Astrocyte of the cerebellum (primary cell): ENCODE results near the gene DPYSL5.
A peak's percentile ranks its signal among the peaks of the same experiment; 100 is the strongest.

Experiments used
- DNase-seq: peaks from one replicate; pipeline ENCODE4 v3.0.0-alpha.2; 2011; ENCODE audit warnings: low read depth
- H3K4me3 ChIP-seq: 2 replicates; pipeline ENCODE4 v1.5.1; 2011; ENCODE audit warnings: mild to moderate bottlenecking, low read depth, low read length, moderate library complexity
- in situ Hi-C: cut with HindIII; loops from 2 replicates; pipeline ENCODE4 v1.10.0; 2017; ENCODE audit warnings: low sequenced_read_pairs
- TF ChIP-seq, protein P1 (sequence below): IDR thresholded peaks from 2 replicates; pipeline ENCODE4 v1.5.1; 2012; ENCODE audit warnings: low read length, low read depth, moderate library complexity, mild to moderate bottlenecking; ENCODE audit errors: missing control alignments

Gene DPYSL5

DNA sequence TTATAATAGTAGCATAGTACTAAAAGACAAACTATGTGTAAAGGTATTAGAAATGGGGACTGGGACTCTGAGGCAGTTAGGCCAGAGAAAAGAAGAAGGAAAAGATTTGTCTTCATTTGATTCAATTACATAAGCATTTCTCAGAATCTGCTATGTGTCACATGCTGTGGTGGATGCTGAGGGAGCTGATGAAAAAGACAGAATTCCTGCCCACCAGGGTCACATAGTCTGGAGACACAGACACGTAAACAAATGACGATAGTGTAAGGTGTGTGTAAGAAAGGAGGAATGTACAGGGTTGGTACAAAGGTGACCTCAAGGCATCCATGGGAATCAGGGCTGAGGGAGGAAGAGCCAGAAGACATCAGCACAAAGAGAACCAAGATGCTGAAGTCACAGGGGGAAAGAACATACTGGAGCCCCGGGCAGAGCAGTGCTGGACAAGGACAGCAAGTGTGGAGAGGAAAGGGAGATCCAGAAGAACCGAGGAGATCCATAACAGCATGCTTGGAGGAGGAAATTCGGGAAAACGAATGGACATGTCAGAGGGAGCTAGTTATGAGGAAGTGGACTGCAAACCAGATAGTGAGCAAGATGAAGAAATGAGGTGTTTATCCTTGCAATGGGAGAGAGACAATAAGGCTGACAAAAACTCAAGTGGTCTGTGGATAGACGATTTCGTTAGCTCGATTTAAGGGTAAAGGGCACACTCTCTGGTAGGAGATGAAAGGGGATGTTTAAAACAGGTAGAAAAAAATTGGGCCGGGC, 121.3 kb downstream of the DPYSL5 start:
- H3K4me3 ChIP-seq = no peak overlapping the region
- in situ Hi-C loops = no loop called here
- DNase-seq = no peak
- TF ChIP-seq, protein P1, sequence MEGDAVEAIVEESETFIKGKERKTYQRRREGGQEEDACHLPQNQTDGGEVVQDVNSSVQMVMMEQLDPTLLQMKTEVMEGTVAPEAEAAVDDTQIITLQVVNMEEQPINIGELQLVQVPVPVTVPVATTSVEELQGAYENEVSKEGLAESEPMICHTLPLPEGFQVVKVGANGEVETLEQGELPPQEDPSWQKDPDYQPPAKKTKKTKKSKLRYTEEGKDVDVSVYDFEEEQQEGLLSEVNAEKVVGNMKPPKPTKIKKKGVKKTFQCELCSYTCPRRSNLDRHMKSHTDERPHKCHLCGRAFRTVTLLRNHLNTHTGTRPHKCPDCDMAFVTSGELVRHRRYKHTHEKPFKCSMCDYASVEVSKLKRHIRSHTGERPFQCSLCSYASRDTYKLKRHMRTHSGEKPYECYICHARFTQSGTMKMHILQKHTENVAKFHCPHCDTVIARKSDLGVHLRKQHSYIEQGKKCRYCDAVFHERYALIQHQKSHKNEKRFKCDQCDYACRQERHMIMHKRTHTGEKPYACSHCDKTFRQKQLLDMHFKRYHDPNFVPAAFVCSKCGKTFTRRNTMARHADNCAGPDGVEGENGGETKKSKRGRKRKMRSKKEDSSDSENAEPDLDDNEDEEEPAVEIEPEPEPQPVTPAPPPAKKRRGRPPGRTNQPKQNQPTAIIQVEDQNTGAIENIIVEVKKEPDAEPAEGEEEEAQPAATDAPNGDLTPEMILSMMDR = no peak

DNA sequence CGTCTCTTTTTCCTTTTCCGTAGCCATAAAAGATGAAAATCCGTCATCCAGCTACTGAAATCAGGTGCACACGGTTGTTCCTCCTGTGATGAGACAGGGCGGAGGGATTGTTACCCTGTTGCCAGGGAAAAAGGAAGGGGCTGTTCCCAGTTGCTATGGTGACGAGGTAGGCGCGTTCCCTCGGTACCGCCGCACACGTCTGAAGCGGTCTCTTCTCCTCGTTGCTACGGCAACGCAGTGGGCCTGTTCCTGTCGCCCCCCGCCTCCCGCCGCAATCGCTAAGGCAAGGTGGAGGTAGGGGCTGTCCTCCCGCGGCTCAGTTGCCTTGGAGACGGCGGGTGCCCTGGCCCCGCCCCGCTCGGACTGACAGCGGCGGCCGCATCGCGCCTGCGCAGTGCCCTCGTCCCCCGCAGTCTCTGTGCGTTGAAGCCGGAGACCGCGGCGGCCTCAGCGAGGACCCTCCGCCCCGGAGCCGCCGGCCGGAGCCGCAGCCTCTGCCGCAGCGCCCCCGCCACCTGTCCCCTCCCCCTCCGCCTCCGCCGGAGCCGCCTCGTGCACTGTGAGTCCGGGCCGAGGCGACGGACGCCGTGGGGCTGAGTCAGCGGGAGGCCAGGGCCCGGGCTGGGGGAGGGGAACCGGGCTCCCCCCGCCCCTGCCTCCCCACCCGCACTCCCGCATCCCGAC, 122.5 kb downstream of the DPYSL5 start, which contains the start of gene MAPRE3:
TSS of gene MAPRE3 (plus strand) at position 394 of the 684 bp plus-strand sequence. CDS start 51,582 bp downstream, outside the sequence.
- in situ Hi-C loops = no loop called here
- H3K4me3 ChIP-seq = peak within 1 kb of the TSS; percentile 63
- DNase-seq = peak; percentile 15
- TF ChIP-seq, protein P1 = no peak

DNA sequence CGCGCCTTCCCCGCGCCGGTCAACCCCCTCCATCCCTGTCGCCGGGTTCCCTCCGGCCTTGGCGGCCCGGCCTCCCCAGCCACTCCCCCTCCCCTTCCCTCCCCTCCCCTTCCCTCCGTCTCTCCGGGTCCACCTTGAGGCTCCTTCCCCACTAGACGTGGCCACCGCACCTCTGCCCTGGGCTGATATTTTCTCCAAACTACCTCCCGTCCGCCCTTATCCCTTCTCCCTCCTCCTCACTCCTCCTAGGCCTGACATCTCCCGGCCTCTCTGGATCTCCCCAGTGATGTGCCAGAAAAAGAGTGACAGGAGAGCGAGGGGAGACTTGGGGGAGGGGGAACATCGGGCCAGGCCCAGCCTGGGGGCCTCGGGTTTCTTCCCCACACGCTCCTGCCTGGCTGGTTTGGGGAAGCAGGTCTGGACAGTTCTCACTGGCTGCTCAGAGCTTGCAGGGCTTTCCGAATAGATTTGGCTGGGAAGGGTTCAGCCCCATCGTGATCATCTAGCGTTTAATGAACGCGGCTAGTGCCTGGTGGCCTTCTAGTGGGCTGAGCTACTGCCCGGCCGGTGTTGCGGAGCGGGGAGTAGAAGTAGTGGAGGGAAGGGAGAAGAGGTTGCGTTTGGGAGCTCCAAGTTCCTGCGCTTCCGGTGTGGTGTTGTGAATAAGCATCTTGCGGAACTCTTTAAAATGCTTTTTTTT, 123.1 kb downstream of the DPYSL5 start:
- TF ChIP-seq, protein P1 = no peak
- peak overlapping the region; percentile 63 for H3K4me3 ChIP-seq
- in situ Hi-C loops = no loop called here
- DNase-seq = no peak

DNA sequence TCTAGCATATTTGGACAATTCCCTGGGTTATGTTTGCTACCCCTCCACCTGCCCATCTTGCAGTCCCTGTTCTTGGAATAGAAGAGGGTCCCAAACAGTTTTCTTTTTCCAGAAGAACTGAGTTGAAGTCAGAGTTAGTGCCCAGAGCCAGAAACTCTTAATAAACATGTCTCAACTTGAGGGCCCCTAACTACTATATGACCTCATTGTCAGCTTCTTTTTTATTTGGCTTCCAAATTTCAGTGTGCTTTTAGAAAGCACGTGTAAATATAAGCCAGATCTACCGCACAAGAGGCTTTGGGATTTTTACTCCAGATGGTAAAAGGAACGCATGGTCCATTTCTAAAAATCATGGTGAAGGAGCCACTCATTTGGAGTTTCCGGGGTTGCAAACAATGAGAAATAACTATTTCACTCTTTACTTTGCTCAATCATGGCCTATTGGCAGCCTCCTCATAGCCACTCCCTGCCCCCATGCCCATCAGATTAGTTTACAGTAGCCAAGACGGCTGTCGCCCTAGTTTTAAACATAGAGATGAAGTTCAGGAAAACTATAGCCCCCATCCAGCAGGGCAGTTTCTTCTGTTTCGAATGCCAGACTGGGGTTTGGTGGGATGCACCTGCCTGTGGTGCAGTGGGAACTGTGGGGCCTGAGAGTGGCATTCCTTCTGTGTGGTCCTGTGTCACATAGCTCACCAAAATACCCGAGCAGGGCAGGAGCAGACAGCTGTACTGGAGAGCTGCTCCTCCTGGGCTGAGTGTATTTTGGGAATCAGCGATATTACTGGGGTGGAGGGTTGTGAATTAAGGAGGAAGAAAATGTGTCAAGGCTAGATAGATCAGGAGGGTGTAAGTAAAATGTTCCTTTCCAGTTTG, 124.2 kb downstream of the DPYSL5 start:
- TF ChIP-seq, protein P1 = no peak
- no peak overlapping the region for H3K4me3 ChIP-seq
- in situ Hi-C loops = no loop called here
- no peak for DNase-seq

DNA sequence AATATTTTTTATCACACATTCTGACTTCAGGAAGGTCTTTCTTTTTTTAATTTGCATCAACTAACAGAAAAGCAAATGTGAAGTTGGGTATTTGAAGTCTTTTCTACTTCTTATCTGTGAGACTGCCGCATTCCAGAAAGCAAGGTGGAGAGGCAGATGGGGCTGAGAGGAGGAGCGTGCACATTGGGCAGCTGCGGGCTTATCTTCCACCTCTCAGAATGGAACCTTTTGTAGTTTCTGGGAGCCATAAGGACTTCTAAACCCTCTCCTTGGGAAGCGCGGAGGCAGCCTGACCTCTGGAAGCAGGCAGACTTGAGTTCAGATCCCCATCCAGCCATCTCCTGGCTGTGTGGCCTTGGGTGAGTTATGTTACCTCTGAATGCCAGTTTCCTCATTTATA, 126.4 kb downstream of the DPYSL5 start:
- no peak for DNase-seq
- no peak overlapping the region for H3K4me3 ChIP-seq
- TF ChIP-seq, protein P1 = no peak
- in situ Hi-C loops = no loop called here

DNA sequence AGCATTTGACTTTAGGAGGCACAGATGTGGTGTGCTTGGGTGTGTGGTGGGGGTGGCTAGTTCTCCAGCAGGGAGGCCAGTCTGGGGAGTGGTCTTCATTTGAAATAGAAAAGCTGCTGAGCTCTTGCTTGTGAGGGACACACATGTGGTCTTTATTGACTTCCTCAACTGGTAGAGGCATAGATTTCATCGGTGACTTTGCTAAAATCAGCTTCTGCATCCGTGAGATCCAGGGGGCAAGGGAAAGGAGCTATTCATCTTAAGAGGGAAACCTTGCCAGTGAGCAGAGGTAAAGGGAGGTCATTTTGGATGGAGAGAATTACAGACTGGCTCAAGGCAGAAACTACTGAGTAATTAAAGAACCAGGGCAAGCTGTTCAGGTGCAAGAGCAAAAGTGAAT, 127.2 kb downstream of the DPYSL5 start:
- in situ Hi-C loops = no loop called here
- TF ChIP-seq, protein P1 = no peak
- DNase-seq = no peak
- H3K4me3 ChIP-seq = no peak overlapping the region
